CD1c-positive myeloid dendritic cell (primary cell): Measurements from ENCODE around the gene KLHL26.
A peak's percentile ranks its signal among the peaks of the same experiment; 100 is the strongest.
"Not testable (repeated sequence)": the region's sequence is repeated elsewhere in the genome, so short reads cannot be mapped to it uniquely, and the experiment has no call there.

Experiments used
- DNase-seq: peaks from one replicate; pipeline ENCODE4 v3.0.0-alpha.2; 2016; ENCODE audit errors: extremely low spot score

Gene KLHL26

GRCh38 chr19:18600692-18601397, 36.0 kb upstream of the KLHL26 start:
- not testable (repeated sequence) for DNase-seq

GRCh38 chr19:18601875-18602274, 35.0 kb upstream of the KLHL26 start:
- no peak for DNase-seq

GRCh38 chr19:18603255-18603957, 33.4 kb upstream of the KLHL26 start:
- peak; percentile 11 for DNase-seq

- no peak for DNase-seq
Measured at GRCh38 chr19:18603958-18604819, 32.6 kb upstream of the KLHL26 start.

GRCh38 chr19:18604820-18605159, 32.0 kb upstream of the KLHL26 start:
- no peak for DNase-seq

GRCh38 chr19:18605196-18605545, 31.7 kb upstream of the KLHL26 start:
- DNase-seq = no peak

- no peak for DNase-seq
Measured at GRCh38 chr19:18605546-18606280, 31.1 kb upstream of the KLHL26 start.

- no peak for DNase-seq
Measured at GRCh38 chr19:18606281-18607225, 30.3 kb upstream of the KLHL26 start, which contains the start of gene CRLF1. TSS of gene CRLF1 (minus strand) at chr19:18606799. CDS start at chr19:18606656, 143 bp downstream.

GRCh38 chr19:18607226-18608101, 29.4 kb upstream of the KLHL26 start:
- DNase-seq = no peak

GRCh38 chr19:18608102-18608804, 28.6 kb upstream of the KLHL26 start:
- DNase-seq = no peak

GRCh38 chr19:18608805-18609716, 27.8 kb upstream of the KLHL26 start:
- no peak for DNase-seq

- no peak for DNase-seq
Measured at GRCh38 chr19:18609717-18610051, 27.1 kb upstream of the KLHL26 start.

GRCh38 chr19:18610245-18610555, 26.6 kb upstream of the KLHL26 start:
- no peak for DNase-seq

- no peak for DNase-seq
Measured at GRCh38 chr19:18610556-18611326, 26.1 kb upstream of the KLHL26 start.

- DNase-seq = no peak
Measured at GRCh38 chr19:18611327-18612050, 25.3 kb upstream of the KLHL26 start.

GRCh38 chr19:18612051-18612771, 24.6 kb upstream of the KLHL26 start:
- no peak for DNase-seq
